Measurements from ENCODE around the gene ANKDD1B. TPM values are rescaled to one million over a fixed set of nuclear protein-coding genes. Genes with fewer than 3 reads are reported as not detected.

The ANKDD1B gene
- total and polyA plus RNA-seq, 2 of the 13 experiments (the other 11 are each of a cell fraction or from before 2014, with no cell fraction given) = 0.12 to 0.27 TPM

DNA sequence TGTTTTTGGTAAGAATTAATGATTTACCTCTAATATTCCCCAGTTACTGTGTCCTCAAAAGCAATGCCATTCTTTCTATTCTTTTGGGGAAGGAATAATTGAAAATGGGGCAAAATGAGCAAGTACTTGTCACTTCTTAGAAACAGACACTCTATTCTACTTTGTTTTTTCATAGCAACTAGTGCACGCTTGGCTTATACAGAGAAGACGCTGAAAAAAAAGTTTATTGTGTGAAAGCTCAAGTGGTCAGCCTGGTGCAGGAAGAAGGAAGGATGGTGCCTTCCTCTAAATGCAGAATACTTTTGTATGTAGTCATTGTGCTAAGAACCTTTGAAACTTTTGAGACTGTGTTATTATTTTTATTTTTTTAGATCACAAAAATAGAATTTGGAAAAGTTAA, 29.6 kb downstream of the ANKDD1B start:
- WGBS (ENCODE audit: low lambda C conversion rate) = 59% methylated on average over 2 of the region's 2 CpGs
- no TSS peak for BruUV-seq (replicated peaks)
- Histone ChIP-seq H3K79me2 (ENCODE audit: insufficient read depth, low read length) (no peaks in the 10 kb centered on the region), H3K9ac (ENCODE audit: insufficient read depth, low read depth, low read length) (no peak overlapping the region), H3K9me3 (ENCODE audit: low read length) (no peaks in the 10 kb centered on the region), H3K4me3 (replicated peaks in 1 of 3; ENCODE audit: insufficient read depth in 1 of 3, low read depth in 2 of 3, low read length in 3 of 3) (no peak overlapping the region), H3K27me3 (ENCODE audit: control insufficient read depth in 1 of 2, insufficient read depth in 2 of 2, low read length in 2 of 2) (no peaks in the 10 kb centered on the region), H3K36me3 (replicated peaks in 1 of 2; ENCODE audit: control insufficient read depth in 1 of 2, insufficient read depth in 2 of 2, low read length in 2 of 2) (no peaks in the 10 kb centered on the region), H3K4me1 (ENCODE audit: insufficient read depth, low read length) (no peaks in the 10 kb centered on the region), H3K27ac (ENCODE audit: extremely low read length, insufficient read depth, low read length) (no peak overlapping the region), H2AFZ (ENCODE audit: low read length) (no peak overlapping the region), H3K4me2 (ENCODE audit: low read depth, low read length) (no peak overlapping the region), H4K20me1 (ENCODE audit: insufficient read depth, low read length) (no peaks in the 10 kb centered on the region)
- FAIRE-seq (no peak), DNase-seq (ENCODE audit: low spot score) (no peak), ATAC-seq (no peak)
- intact Hi-C loops (cut with micrococcal nuclease; ENCODE audit: unreplicated experiment) = no loop called here
- ChIA-PET POLR2A (no interaction called here), CTCF (ENCODE audit: low intra/inter-chr PET ratio, low total read pairs) (no interaction called here)
- in situ Hi-C loops (cut with HindIII; ENCODE audit: extremely low pct_ligation_motif_present, low pct_unique_long_range_greater_than_20kb) = no loop called here
- TF ChIP-seq ELF1 (CRISPR knock-in tag; IDR thresholded peaks at IDR 0.05) (no peak), ZNF780A (CRISPR knock-in tag; IDR thresholded peaks at IDR 0.05) (no peak), ZBTB3 (CRISPR knock-in tag; IDR thresholded peaks at IDR 0.05; ENCODE audit: borderline replicate concordance, low read depth) (no peak), ZNF672 (CRISPR knock-in tag; IDR thresholded peaks at IDR 0.05) (no peak)

DNA sequence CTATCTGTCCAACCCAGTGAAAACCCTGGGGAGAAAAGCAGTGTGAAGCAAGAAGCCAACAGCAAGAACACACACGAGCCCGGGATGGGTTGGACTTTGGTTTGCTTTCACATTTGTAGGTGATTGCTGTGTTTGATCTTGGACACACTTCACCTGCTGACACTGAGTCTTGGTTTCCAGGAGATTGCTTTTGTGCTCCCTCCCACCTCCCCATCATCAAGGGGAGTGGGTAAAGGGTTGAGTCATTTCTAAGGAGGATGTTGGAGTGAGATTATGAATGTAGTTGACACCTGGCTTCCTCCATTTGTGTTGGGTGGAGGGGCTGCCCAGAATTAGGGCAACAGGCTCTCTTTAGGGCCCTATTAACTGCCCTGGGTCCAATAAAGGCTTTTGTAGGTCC, 37.5 kb downstream of the ANKDD1B start:
- peak; percentile 81 for ATAC-seq
- peak; percentile 61 for FAIRE-seq
- TF ChIP-seq ZNF782 (CRISPR knock-in tag; IDR thresholded peaks at IDR 0.05; ENCODE audit: borderline replicate concordance) = no peak
- TF ChIP-seq ZNF292 (CRISPR knock-in tag; IDR thresholded peaks at IDR 0.05; ENCODE audit: borderline replicate concordance, low read depth) = 0 out of 2 replicates have a peak, but pooled peaks have one; percentile 33
- TF ChIP-seq HOXD1 (CRISPR knock-in tag; IDR thresholded peaks at IDR 0.05) = no peak
- TF ChIP-seq HHEX (CRISPR knock-in tag; IDR thresholded peaks at IDR 0.05) = no peak
- 0 out of 2 replicates have a peak, but pooled peaks have one; percentile 12 for TF ChIP-seq ZNF644 (CRISPR knock-in tag; IDR thresholded peaks at IDR 0.05; ENCODE audit: low read depth)
- no peak for TF ChIP-seq ZNF460 (CRISPR knock-in tag; IDR thresholded peaks at IDR 0.05; ENCODE audit: borderline replicate concordance)
- TF ChIP-seq EP300 (IDR thresholded peaks at IDR 0.05; ENCODE audit: low read depth in 2 of 2, low read length in 2 of 2) = no peak
- no peak for TF ChIP-seq EP300 (CRISPR knock-in tag; IDR thresholded peaks at IDR 0.05; ENCODE audit: borderline replicate concordance)
- TF ChIP-seq, protein P1, sequence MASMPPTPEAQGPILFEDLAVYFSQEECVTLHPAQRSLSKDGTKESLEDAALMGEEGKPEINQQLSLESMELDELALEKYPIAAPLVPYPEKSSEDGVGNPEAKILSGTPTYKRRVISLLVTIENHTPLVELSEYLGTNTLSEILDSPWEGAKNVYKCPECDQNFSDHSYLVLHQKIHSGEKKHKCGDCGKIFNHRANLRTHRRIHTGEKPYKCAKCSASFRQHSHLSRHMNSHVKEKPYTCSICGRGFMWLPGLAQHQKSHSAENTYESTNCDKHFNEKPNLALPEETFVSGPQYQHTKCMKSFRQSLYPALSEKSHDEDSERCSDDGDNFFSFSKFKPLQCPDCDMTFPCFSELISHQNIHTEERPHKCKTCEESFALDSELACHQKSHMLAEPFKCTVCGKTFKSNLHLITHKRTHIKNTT (CRISPR knock-in tag; IDR thresholded peaks at IDR 0.05) = no peak
- TF ChIP-seq, protein P2, sequence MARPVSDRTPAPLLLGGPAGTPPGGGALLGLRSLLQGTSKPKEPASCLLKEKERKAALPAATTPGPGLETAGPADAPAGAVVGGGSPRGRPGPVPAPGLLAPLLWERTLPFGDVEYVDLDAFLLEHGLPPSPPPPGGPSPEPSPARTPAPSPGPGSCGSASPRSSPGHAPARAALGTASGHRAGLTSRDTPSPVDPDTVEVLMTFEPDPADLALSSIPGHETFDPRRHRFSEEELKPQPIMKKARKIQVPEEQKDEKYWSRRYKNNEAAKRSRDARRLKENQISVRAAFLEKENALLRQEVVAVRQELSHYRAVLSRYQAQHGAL (CRISPR knock-in tag; IDR thresholded peaks at IDR 0.05; ENCODE audit: not compliant biosample characterization) = no peak

More for the DNA sequence above, 37.5 kb downstream of the ANKDD1B start:
- WGBS (ENCODE audit: low lambda C conversion rate) = 0% methylated on average over 2 of the region's 2 CpGs
- intact Hi-C loops (cut with micrococcal nuclease; ENCODE audit: unreplicated experiment) (no loop called here), in situ Hi-C loops (cut with HindIII; ENCODE audit: extremely low pct_ligation_motif_present, low pct_unique_long_range_greater_than_20kb) (no loop called here)
- peaks cover 9% of the 10 kb centered on the region for H3K4me1 ChIP-seq (ENCODE audit: insufficient read depth, low read length)
- no peak overlapping the region for H3K27ac ChIP-seq (ENCODE audit: extremely low read length, insufficient read depth, low read length)
- H3K4me3 ChIP-seq (replicated peaks in 1 of 3; ENCODE audit: insufficient read depth in 1 of 3, low read depth in 2 of 3, low read length in 3 of 3) = peak overlapping the region in 1 of 3 experiments; percentile 18; a peak in 2 of 6 replicates
- peak overlapping the region; percentile 58 for H3K4me2 ChIP-seq (ENCODE audit: low read depth, low read length)
- no peak overlapping the region for H3K9ac ChIP-seq (ENCODE audit: insufficient read depth, low read depth, low read length)
- ChIA-PET POLR2A (no interaction called here), CTCF (ENCODE audit: low intra/inter-chr PET ratio, low total read pairs) (no interaction called here)
- no peaks in the 10 kb centered on the region for H4K20me1 ChIP-seq (ENCODE audit: insufficient read depth, low read length)
- BruUV-seq (replicated peaks) = no TSS peak
- peaks cover 2 to 3% of the 10 kb centered on the region in 2 experiments; a peak in 2 of 5 replicates for H3K27me3 ChIP-seq (ENCODE audit: control insufficient read depth in 1 of 2, insufficient read depth in 2 of 2, low read length in 2 of 2)
- DNase-seq (ENCODE audit: low spot score) = peak; percentile 38
- H3K36me3 ChIP-seq (replicated peaks in 1 of 2; ENCODE audit: control insufficient read depth in 1 of 2, insufficient read depth in 2 of 2, low read length in 2 of 2) = no peaks in the 10 kb centered on the region
- no peaks in the 10 kb centered on the region for H3K9me3 ChIP-seq (ENCODE audit: low read length)
- no peak overlapping the region for H2AFZ ChIP-seq (ENCODE audit: low read length)
- no peaks in the 10 kb centered on the region for H3K79me2 ChIP-seq (ENCODE audit: insufficient read depth, low read length)
